HCT116 (cell line): ENCODE measurements around the gene IGFBP1. TPM values are rescaled to one million over a fixed set of nuclear protein-coding genes. Genes with fewer than 3 reads are reported as not detected.

Source experiments
- ATAC-seq: fragments of 200-7000 bp; cut with Tn5 transposase; 2 replicates; pipeline ENCODE4 v1.9.1; 2020; ENCODE audit warnings: mild to moderate bottlenecking, moderate library complexity
- BruUV-seq: library from RNA; stranded (reverse); fragments of 400-500 nt; replicated peaks from 2 replicates; lab custom pipeline; 2021; lab: Mats Ljungman, UMichigan
- CTCF ChIA-PET: fragments of 300-600 bp; sonication (Branson Sonifier 250); formaldehyde crosslinking; loops from one replicate; lab custom pipeline; 2021; ENCODE audit warnings: antibody characterized with exemption; lab: Charles Lee
- POLR2A ChIA-PET: fragments of 300-600, 350-600 bp; sonication (Branson Sonifier 250); formaldehyde crosslinking; loops from one replicate; lab custom pipeline; 2021; ENCODE audit warnings: antibody characterized with exemption; lab: Charles Lee
- RAD21 ChIA-PET, 2 experiments: fragments of 300-600 bp; sonication (Branson Sonifier 250); formaldehyde crosslinking; loops; one replicate each; lab custom pipeline; 2023; ENCODE audit warnings: low total read pairs in 2 of 2; ENCODE audit not compliant: uncharacterized antibody in 2 of 2, unreplicated experiment in 2 of 2, low non-redundant PET in 1 of 2; lab: Charles Lee
- DNase-seq: peaks from one replicate; pipeline ENCODE4 v3.0.0-alpha.2; 2010; ENCODE audit warnings: low read depth, low spot score
- H2AFZ ChIP-seq: fragments of 200-600 bp; shearing (Covaris generic), sonication (generic); 2 replicates; pipeline ENCODE4 v1.6.1; 2017; ENCODE audit warnings: low read depth, mixed run types, mixed read lengths, antibody characterized with exemption, low read length; ENCODE audit not compliant: poor library complexity, severe bottlenecking
- H3K27ac ChIP-seq: 2 replicates; pipeline ENCODE4 v1.5.1; 2012; ENCODE audit warnings: low read depth, low read length
- H3K27me3 ChIP-seq: fragments of 200-600 bp; sonication (generic); 2 replicates; pipeline ENCODE4 v1.6.1; 2016; ENCODE audit warnings: mixed run types, low read length, mixed read lengths; ENCODE audit not compliant: insufficient read depth
- H3K36me3 ChIP-seq, 2 experiments: fragments of 200-500 bp in 1 of 2; fragments of 200-600 bp in 1 of 2; sonication (Bioruptor generic) in 1 of 2; sonication (generic) in 1 of 2; 2 replicates each; pipeline versions ENCODE4 v1.5.1 to v1.6.1; 2014 to 2016; ENCODE audit warnings: low read length in 2 of 2, inconsistent platforms in 1 of 2, mixed read lengths in 1 of 2, mixed run types in 1 of 2; ENCODE audit not compliant: insufficient read depth in 2 of 2, control insufficient read depth in 1 of 2
- H3K4me1 ChIP-seq, 2 experiments: fragments of 200-600 bp in 1 of 2; sonication (generic) in 1 of 2; 2 replicates each; pipeline versions ENCODE4 v1.5.1 to v1.6.1; 2012 to 2017; ENCODE audit warnings: low read length in 2 of 2, inconsistent platforms in 1 of 2, mild to moderate bottlenecking in 1 of 2, mixed read lengths in 1 of 2, mixed run types in 1 of 2, moderate library complexity in 1 of 2; ENCODE audit not compliant: insufficient read depth in 2 of 2, control insufficient read depth in 1 of 2
- H3K4me2 ChIP-seq: fragments of 200-600 bp; sonication (generic); 2 replicates; pipeline ENCODE4 v1.6.1; 2017; ENCODE audit warnings: mixed run types, low read length, mixed read lengths
- H3K4me3 ChIP-seq, 2 experiments: fragments of 200-600 bp in 1 of 2; sonication (generic) in 1 of 2; replicated peaks in 1 of 2; 2 replicates each; pipeline ENCODE4 v1.5.1; 2011 to 2016; ENCODE audit warnings: low read length in 2 of 2, control low read depth in 1 of 2, low read depth in 1 of 2, mild to moderate bottlenecking in 1 of 2, mixed read lengths in 1 of 2, mixed run types in 1 of 2
- H3K79me2 ChIP-seq: fragments of 200-600 bp; sonication (generic); 2 replicates; pipeline ENCODE4 v1.6.1; 2017; ENCODE audit warnings: mild to moderate bottlenecking, mixed run types, low read length, moderate library complexity, mixed read lengths; ENCODE audit not compliant: insufficient read depth
- H3K9ac ChIP-seq: fragments of 200-600 bp; sonication (generic); 2 replicates; pipeline ENCODE4 v1.6.1; 2016; ENCODE audit warnings: low read length, mixed read lengths
- H3K9me2 ChIP-seq: fragments of 200-600 bp; sonication (generic), shearing (Covaris generic); 2 replicates; pipeline ENCODE4 v1.6.1; 2017; ENCODE audit warnings: mixed run types, mild to moderate bottlenecking, moderate library complexity; ENCODE audit not compliant: insufficient read depth
- H3K9me3 ChIP-seq, 2 experiments: fragments of 200-500 bp in 1 of 2; fragments of 200-600 bp in 1 of 2; sonication (Bioruptor generic) in 1 of 2; sonication (generic) in 1 of 2; 2 replicates each; pipeline ENCODE4 v1.6.1; 2014 to 2017; ENCODE audit warnings: low read length in 2 of 2, mixed read lengths in 2 of 2, inconsistent platforms in 1 of 2, low read depth in 1 of 2, mild to moderate bottlenecking in 1 of 2, mixed run types in 1 of 2, moderate library complexity in 1 of 2; ENCODE audit not compliant: control insufficient read depth in 1 of 2, insufficient read depth in 1 of 2
- H4K20me1 ChIP-seq: fragments of 200-600 bp; sonication (generic), shearing (Covaris generic); 2 replicates; pipeline ENCODE4 v1.6.1; 2017; ENCODE audit warnings: mixed run types, mild to moderate bottlenecking, moderate library complexity; ENCODE audit not compliant: insufficient read depth
- ELF1 ChIP-seq: IDR thresholded peaks from 2 replicates; pipeline ENCODE4 v1.6.1; 2012; ENCODE audit warnings: low read depth, borderline replicate concordance
- EZH2 ChIP-seq: fragments of 200-600 bp; sonication (generic); IDR thresholded peaks from 2 replicates; pipeline ENCODE4 v1.6.1; 2017; ENCODE audit warnings: antibody characterized with exemption, mixed run types
- POLR2A ChIP-seq: IDR thresholded peaks from 2 replicates; pipeline ENCODE4 v1.7.0; 2011; ENCODE audit warnings: borderline replicate concordance; ENCODE audit not compliant: insufficient read depth, insufficient read length; ENCODE audit errors: extremely low read depth
- SIN3A ChIP-seq: IDR thresholded peaks from 2 replicates; pipeline ENCODE4 v1.6.1; 2012; ENCODE audit warnings: low read depth
- TCF7L2 ChIP-seq: IDR thresholded peaks from 2 replicates; pipeline ENCODE4 v1.7.0; 2011; ENCODE audit warnings: borderline replicate concordance, inconsistent platforms; ENCODE audit not compliant: insufficient read depth, insufficient read length; ENCODE audit errors: extremely low read depth
- ZNF274 ChIP-seq: fragments of 200-500 bp; sonication (Bioruptor generic); IDR thresholded peaks from 2 replicates; pipeline ENCODE4 v1.6.1; 2014; ENCODE audit warnings: mild to moderate bottlenecking, low read depth, low read length, inconsistent platforms
- intact Hi-C: fragments of 100-400 bp; cut with micrococcal nuclease; formaldehyde crosslinking; loops from 2 replicates; pipeline ENCODE4 v1.10.0; 2022
- total RNA-seq: library from RNA; stranded (reverse); gene quantifications from one replicate; pipeline ENCODE4 v1.2.1, GENCODE V29; 2021; ENCODE audit not compliant: unreplicated experiment
- TF ChIP-seq, protein P1 (sequence below): IDR thresholded peaks from 2 replicates; pipeline ENCODE4 v1.6.1; 2011; ENCODE audit warnings: mild to moderate bottlenecking, low read length, moderate library complexity; ENCODE audit not compliant: insufficient replicate concordance; ENCODE audit errors: extremely low read depth
- TF ChIP-seq, protein P2 (sequence below): IDR thresholded peaks from 2 replicates; pipeline ENCODE4 v1.6.1; 2012
- TF ChIP-seq, protein P3 (sequence below), 3 experiments: fragments of 200-600 bp in 1 of 3; sonication (generic) in 1 of 3; IDR thresholded peaks in 2 of 3; conservative IDR thresholded peaks in 1 of 3; 2 replicates each; pipeline ENCODE4 v1.5.1; 2012 to 2017; ENCODE audit warnings: low read depth in 2 of 3, low read length in 2 of 3, antibody characterized with exemption in 1 of 3, borderline replicate concordance in 1 of 3, control low read depth in 1 of 3, mild to moderate bottlenecking in 1 of 3, mixed read lengths in 1 of 3, mixed run types in 1 of 3, moderate library complexity in 1 of 3; ENCODE audit not compliant: insufficient read depth in 1 of 3

Gene IGFBP1
- total RNA-seq, 1 experiment from 2014 or later, result 0.20 TPM

DNA sequence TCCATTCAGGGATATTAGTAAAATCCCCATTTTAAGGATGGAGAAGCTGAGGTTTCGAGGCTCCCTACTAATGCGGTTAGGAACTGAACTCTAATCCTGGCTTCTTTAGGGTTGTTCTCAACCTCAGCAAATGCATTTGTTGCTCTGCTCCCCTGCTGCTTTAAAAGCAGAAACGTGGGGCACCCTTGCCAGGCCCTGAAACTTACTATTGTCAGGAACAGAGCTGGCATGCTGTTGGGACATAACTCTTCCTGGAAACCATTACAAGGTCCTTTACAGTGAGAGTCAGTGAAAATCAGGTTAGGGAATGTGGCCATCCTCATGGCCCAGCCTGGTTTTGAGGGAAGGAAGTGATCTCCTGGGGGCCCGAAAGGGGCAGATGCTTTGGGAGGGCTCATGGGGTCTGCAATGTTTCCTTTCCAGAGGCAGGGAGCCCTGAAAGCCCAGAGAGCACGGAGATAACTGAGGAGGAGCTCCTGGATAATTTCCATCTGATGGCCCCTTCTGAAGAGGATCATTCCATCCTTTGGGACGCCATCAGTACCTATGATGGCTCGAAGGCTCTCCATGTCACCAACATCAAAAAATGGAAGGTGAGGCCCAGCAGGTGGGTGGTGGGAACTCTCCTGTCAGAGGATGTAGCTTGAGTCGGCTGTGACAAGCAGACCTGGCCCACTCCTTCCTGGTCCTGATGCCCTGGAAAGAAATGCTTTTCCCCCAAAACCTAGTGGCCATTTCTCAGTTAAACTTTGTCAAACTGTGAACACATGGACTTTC lies 2.0 kb downstream of the IGFBP1 start:
- Histone ChIP-seq H3K9me2 (no peaks in the 10 kb centered on the region), H3K4me3 (no peak overlapping the region), H3K9ac (no peak overlapping the region), H3K4me2 (no peak overlapping the region), H3K9me3 (no peaks in the 10 kb centered on the region), H3K27ac (no peak overlapping the region), H3K36me3 (no peaks in the 10 kb centered on the region), H4K20me1 (no peaks in the 10 kb centered on the region), H3K4me1 (peaks cover 6 to 7% of the 10 kb centered on the region in 2 experiments), H3K79me2 (no peaks in the 10 kb centered on the region)
- no TSS peak for BruUV-seq
- CTCF ChIA-PET, result interaction anchor here (0.7 to 1.0 kb wide), 3 partner anchors 18 to 1290 kb away, joined by 3 to 4 read pairs (median 3); no protein-coding TSS in a partner anchor
- DNase-seq (no peak), ATAC-seq (no peak)
- RAD21 ChIA-PET, result no interaction called here
- intact Hi-C loops, result loop anchor here (10.0 kb wide), 1 partner anchor 1284 kb away; no protein-coding TSS in a partner anchor
- POLR2A ChIA-PET, result no interaction called here
- TF ChIP-seq SIN3A (no peak), POLR2A (no peak), TCF7L2 (no peak), EZH2 (no peak), ELF1 (no peak), ZNF274 (no peak)
- TF ChIP-seq, protein P1, sequence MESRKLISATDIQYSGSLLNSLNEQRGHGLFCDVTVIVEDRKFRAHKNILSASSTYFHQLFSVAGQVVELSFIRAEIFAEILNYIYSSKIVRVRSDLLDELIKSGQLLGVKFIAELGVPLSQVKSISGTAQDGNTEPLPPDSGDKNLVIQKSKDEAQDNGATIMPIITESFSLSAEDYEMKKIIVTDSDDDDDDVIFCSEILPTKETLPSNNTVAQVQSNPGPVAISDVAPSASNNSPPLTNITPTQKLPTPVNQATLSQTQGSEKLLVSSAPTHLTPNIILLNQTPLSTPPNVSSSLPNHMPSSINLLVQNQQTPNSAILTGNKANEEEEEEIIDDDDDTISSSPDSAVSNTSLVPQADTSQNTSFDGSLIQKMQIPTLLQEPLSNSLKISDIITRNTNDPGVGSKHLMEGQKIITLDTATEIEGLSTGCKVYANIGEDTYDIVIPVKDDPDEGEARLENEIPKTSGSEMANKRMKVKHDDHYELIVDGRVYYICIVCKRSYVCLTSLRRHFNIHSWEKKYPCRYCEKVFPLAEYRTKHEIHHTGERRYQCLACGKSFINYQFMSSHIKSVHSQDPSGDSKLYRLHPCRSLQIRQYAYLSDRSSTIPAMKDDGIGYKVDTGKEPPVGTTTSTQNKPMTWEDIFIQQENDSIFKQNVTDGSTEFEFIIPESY, result no peak
- TF ChIP-seq, protein P2, sequence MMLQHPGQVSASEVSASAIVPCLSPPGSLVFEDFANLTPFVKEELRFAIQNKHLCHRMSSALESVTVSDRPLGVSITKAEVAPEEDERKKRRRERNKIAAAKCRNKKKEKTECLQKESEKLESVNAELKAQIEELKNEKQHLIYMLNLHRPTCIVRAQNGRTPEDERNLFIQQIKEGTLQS, result no peak
- TF ChIP-seq, protein P3, sequence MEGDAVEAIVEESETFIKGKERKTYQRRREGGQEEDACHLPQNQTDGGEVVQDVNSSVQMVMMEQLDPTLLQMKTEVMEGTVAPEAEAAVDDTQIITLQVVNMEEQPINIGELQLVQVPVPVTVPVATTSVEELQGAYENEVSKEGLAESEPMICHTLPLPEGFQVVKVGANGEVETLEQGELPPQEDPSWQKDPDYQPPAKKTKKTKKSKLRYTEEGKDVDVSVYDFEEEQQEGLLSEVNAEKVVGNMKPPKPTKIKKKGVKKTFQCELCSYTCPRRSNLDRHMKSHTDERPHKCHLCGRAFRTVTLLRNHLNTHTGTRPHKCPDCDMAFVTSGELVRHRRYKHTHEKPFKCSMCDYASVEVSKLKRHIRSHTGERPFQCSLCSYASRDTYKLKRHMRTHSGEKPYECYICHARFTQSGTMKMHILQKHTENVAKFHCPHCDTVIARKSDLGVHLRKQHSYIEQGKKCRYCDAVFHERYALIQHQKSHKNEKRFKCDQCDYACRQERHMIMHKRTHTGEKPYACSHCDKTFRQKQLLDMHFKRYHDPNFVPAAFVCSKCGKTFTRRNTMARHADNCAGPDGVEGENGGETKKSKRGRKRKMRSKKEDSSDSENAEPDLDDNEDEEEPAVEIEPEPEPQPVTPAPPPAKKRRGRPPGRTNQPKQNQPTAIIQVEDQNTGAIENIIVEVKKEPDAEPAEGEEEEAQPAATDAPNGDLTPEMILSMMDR (IDR thresholded peaks at IDR 0.05 in 2 of 3, conservative IDR thresholded peaks at IDR 0.05 in 1 of 3; ENCODE audit: borderline replicate concordance in 1 of 3, insufficient read depth in 1 of 3, low read depth in 2 of 3, low read length in 2 of 3), result no peak
- TF ChIP-seq, all 23 proteins: peak for 0
- Histone ChIP-seq H2AFZ (peak overlapping the region; percentile 55), H3K27me3 (no peaks in the 10 kb centered on the region)
